Prostate gland (tissue), 2 donors: Measurements from ENCODE around the gene ILK. TPM values are rescaled to one million over a fixed set of nuclear protein-coding genes. Genes with fewer than 3 reads are reported as not detected.

Experiments used
- DNase-seq: peaks from one replicate; pipeline ENCODE4 v3.0.0-alpha.2; 2019; ENCODE audit warnings: low spot score
- H3K27ac ChIP-seq, 2 donors: fragments of 200-600 bp; sonication (generic); 2 replicates each; pipeline ENCODE4 v1.5.1; 2017 to 2019
- H3K27me3 ChIP-seq: fragments of 200-600 bp; sonication (generic); replicated peaks from 2 replicates; pipeline ENCODE4 v1.5.1; 2019; ENCODE audit not compliant: insufficient read depth
- H3K36me3 ChIP-seq, 2 donors: fragments of 200-600 bp; sonication (generic); 1 replicate in 1 of 2; 2 replicates in 1 of 2; pipeline versions ENCODE4 v1.5.1 to v1.8.1; 2017 to 2019
- H3K4me1 ChIP-seq: fragments of 200-600 bp; sonication (generic); replicated peaks from 2 replicates; pipeline ENCODE4 v1.5.1; 2019
- H3K4me3 ChIP-seq, 2 donors: fragments of 200-600 bp; sonication (generic); 2 replicates each; pipeline ENCODE4 v1.5.1; 2017 to 2019
- H3K9me3 ChIP-seq: fragments of 200-600 bp; sonication (generic); 2 replicates; pipeline ENCODE4 v1.5.1; 2017
- POLR2A ChIP-seq: fragments of 450-650 bp; IDR thresholded peaks from one replicate; pipeline ENCODE4 v1.6.1; 2016; ENCODE audit warnings: antibody characterized with exemption, mild to moderate bottlenecking
- POLR2AphosphoS5 ChIP-seq: sonication (generic); formaldehyde crosslinking; IDR thresholded peaks from one replicate; pipeline ENCODE4 v1.6.1; 2017; ENCODE audit warnings: antibody characterized with exemption
- WGBS: methylation state at CpG from one replicate; pipeline ENCODE4 v1.1.5; 2018; 5-methylcytosine and 5-hydroxymethylcytosine counted together
- intact Hi-C: fragments of 100-400 bp; cut with DNase I; formaldehyde crosslinking; loops from one replicate; pipeline ENCODE4 v1.14.2; 2022
- total RNA-seq, 2 donors: library from RNA; depleted of rRNA; stranded (reverse); fragments of >200 nt; gene quantifications; one replicate each; pipeline ENCODE4 v1.1.0, GENCODE V29; 2016
- TF ChIP-seq, protein P1 (sequence below), 4 experiments: fragments of 200-600 bp in 2 of 4; fragments of 450-650 bp in 2 of 4; sonication (generic) in 2 of 4; IDR thresholded peaks; 1 replicate in 3 of 4; 2 replicates in 1 of 4; pipeline ENCODE4 v1.5.1; 2016 to 2019; ENCODE audit warnings: antibody characterized with exemption in 4 of 4, mild to moderate bottlenecking in 2 of 4, moderate library complexity in 2 of 4

Gene ILK
- total RNA-seq, 2 donors from 2014 or later: 172 to 195 TPM

DNA sequence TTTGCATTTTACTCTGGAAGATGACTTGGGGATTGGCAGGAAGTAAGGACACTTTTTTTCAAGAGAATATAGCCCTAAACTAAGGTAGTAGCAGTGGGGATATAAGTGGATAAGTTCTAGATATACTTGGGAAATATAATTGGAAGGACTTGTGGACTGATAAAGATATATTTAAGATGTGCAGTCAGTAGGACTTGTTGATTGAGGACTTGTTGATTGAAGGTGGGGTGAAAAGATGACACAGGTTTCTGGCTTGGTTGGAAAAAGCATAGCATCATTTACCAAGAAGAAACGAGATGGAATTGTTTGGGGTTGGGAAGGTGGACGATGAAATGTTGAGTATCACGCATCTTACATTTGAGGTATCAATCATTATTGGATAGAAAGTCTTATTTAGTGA is 9.9 kb downstream of the ILK start:
- Histone ChIP-seq H3K4me1 (peaks cover 7% of the 10 kb centered on the region), H3K27me3 (no peaks in the 10 kb centered on the region), H3K36me3 (peaks cover 0 to 24% of the 10 kb centered on the region in 2 donors), H3K9me3 (no peaks in the 10 kb centered on the region), H3K4me3 (no peak overlapping the region), H3K27ac (peak overlapping the region; percentile 98)
- no peak for TF ChIP-seq POLR2AphosphoS5
- TF ChIP-seq, protein P1, sequence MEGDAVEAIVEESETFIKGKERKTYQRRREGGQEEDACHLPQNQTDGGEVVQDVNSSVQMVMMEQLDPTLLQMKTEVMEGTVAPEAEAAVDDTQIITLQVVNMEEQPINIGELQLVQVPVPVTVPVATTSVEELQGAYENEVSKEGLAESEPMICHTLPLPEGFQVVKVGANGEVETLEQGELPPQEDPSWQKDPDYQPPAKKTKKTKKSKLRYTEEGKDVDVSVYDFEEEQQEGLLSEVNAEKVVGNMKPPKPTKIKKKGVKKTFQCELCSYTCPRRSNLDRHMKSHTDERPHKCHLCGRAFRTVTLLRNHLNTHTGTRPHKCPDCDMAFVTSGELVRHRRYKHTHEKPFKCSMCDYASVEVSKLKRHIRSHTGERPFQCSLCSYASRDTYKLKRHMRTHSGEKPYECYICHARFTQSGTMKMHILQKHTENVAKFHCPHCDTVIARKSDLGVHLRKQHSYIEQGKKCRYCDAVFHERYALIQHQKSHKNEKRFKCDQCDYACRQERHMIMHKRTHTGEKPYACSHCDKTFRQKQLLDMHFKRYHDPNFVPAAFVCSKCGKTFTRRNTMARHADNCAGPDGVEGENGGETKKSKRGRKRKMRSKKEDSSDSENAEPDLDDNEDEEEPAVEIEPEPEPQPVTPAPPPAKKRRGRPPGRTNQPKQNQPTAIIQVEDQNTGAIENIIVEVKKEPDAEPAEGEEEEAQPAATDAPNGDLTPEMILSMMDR (IDR thresholded peaks at IDR 0.05): no peak
- no peak for TF ChIP-seq POLR2A
- WGBS: 95% methylated on average over 3 of the region's 3 CpGs
- intact Hi-C loops: loop anchor here (5.0 kb wide), 1 partner anchor 69 kb away; the partner anchor contains the start of gene MRPL17
- DNase-seq: no peak

DNA sequence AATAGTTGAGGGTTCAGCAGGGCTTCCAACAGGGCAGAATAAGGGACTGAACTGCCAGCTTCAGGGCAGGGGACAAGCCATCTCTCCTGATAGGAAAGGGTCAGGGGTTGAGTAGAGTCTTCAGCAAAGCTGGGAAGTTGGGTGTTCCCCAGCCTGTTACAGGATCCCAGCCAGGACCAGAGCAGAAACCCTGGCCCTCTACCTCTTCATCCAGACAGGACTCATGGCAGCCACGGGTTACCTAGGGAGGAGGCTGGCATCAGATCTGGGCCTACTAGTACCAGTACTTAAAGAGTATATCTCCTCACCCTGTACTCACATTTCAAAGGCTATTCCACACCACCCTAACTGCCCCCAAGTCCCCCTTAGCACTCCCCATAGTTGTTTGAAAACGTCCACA is 10.9 kb downstream of the ILK start:
- TF ChIP-seq, protein P1 (IDR thresholded peaks at IDR 0.05): no peak
- TF ChIP-seq POLR2A: no peak
- TF ChIP-seq POLR2AphosphoS5: no peak
- Histone ChIP-seq H3K4me1 (peaks cover 7% of the 10 kb centered on the region), H3K36me3 (peaks cover 0 to 14% of the 10 kb centered on the region in 2 donors), H3K27ac (no peak overlapping the region), H3K4me3 (no peak overlapping the region), H3K27me3 (no peaks in the 10 kb centered on the region), H3K9me3 (no peaks in the 10 kb centered on the region)
- 90% methylated on average over 2 of the region's 2 CpGs for WGBS
- DNase-seq: no peak
- intact Hi-C loops: loop anchor here (5.0 kb wide), 1 partner anchor 68 kb away; the partner anchor contains the start of gene MRPL17

DNA sequence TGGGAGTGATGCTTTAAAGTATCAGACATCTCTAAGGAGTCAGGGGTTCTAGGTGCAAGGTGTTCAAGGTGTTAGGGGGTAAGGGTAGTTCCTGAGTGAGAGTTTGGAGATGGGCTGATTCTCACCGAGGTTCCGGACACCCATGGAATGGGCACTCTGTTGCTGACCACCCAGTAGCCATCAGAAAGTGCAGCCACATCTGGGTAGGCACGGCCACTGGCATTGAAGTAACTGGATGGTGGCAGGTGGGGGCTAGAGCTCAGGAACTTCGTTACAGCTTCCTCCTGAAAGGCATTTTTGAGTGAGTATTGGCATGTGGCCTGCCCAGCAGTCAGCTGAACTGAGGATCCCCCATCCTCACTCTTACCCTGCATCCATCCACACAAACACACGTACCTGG is 11.5 kb downstream of the ILK start:
- no peak overlapping the region for H3K4me3 ChIP-seq
- no peaks in the 10 kb centered on the region for H3K9me3 ChIP-seq
- DNase-seq: no peak
- intact Hi-C loops: no loop called here
- WGBS: 97% methylated on average over 5 of the region's 5 CpGs
- no peak overlapping the region for H3K27ac ChIP-seq
- H3K36me3 ChIP-seq: peaks cover 0 to 9% of the 10 kb centered on the region in 2 donors
- TF ChIP-seq POLR2A: no peak
- TF ChIP-seq POLR2AphosphoS5: no peak
- TF ChIP-seq, protein P1 (IDR thresholded peaks at IDR 0.05): no peak
- no peaks in the 10 kb centered on the region for H3K27me3 ChIP-seq
- peaks cover 7% of the 10 kb centered on the region for H3K4me1 ChIP-seq

DNA sequence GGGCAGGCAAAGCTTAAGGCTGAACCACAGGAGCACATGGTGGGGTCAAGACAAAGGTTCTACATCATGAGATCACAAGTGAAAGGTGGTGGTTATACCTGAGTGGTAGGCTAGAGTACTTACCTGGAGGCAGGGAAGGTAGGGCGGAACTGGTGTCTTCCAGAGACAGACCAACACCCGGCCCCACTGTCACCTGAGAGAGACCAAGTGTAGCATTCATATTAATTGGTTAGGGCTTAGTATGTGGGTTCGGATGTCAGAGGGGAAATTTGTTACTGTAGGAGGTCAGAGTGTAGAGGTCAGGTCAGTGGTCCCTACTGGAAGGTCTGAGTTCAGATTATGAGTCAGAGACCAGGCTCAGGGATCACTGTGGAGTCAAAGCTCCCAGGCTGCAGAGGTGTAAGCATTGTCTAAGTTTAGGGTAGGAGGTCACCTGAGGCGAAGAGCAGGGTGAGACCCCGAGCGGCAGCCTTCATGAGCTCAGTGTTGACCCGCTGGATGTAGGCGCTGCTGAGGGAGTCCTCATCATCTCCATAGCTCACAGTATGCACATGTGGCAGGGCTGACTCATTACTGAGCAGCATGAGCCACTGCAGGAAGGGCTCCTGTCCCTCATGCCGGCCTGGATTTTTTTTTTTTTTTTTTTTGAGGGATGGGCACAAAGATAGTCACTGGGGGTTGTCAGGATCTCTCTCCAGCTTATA is 12.5 kb downstream of the ILK start:
- Histone ChIP-seq H3K4me1 (peaks cover 2% of the 10 kb centered on the region), H3K27me3 (no peaks in the 10 kb centered on the region), H3K9me3 (no peaks in the 10 kb centered on the region), H3K27ac (no peak overlapping the region), H3K36me3 (no peaks in the 10 kb centered on the region), H3K4me3 (no peak overlapping the region)
- 96% methylated on average over 6 of the region's 9 CpGs for WGBS
- TF ChIP-seq, protein P1 (IDR thresholded peaks at IDR 0.05): no peak
- TF ChIP-seq POLR2A: no peak
- no peak for TF ChIP-seq POLR2AphosphoS5
- no peak for DNase-seq
- intact Hi-C loops: no loop called here
